HepG2 (cell line): ENCODE measurements around the gene ZNF524. TPM values are rescaled to one million over a fixed set of nuclear protein-coding genes. Genes with fewer than 3 reads are reported as not detected.

Experiments
- FOXA3 ChIP-seq: IDR thresholded peaks from 2 replicates; pipeline ENCODE4 v1.6.1; 2016; ENCODE audit warnings: missing genetic modification reagents, missing compliant biosample characterization
- GABPB1 ChIP-seq: IDR thresholded peaks from 2 replicates; pipeline ENCODE4 v1.6.1; 2016; ENCODE audit warnings: mild to moderate bottlenecking, missing genetic modification reagents, moderate library complexity, missing compliant biosample characterization
- GATAD1 ChIP-seq: IDR thresholded peaks from 2 replicates; pipeline ENCODE4 v1.6.1; 2016; ENCODE audit warnings: missing genetic modification reagents, missing compliant biosample characterization
- GTF3A ChIP-seq: sonication (generic); formaldehyde crosslinking; conservative IDR thresholded peaks from 2 replicates; pipeline ENCODE4 v1.4.0; 2020; ENCODE audit warnings: mild to moderate bottlenecking, missing genetic modification reagents
- HDAC2 ChIP-seq: sonication (generic); formaldehyde crosslinking; IDR thresholded peaks from 2 replicates; pipeline ENCODE4 v1.4.0; 2020; ENCODE audit warnings: missing genetic modification reagents
- REXO4 ChIP-seq: sonication (generic); formaldehyde crosslinking; IDR thresholded peaks from 2 replicates; pipeline ENCODE4 v1.8.0; 2022; ENCODE audit warnings: missing genetic modification reagents, mild to moderate bottlenecking, borderline replicate concordance
- RFX3 ChIP-seq: IDR thresholded peaks from 2 replicates; pipeline ENCODE4 v1.6.1; 2016; ENCODE audit warnings: missing biosample characterization, missing genetic modification reagents
- SIX4 ChIP-seq: sonication (generic); formaldehyde crosslinking; IDR thresholded peaks from 2 replicates; pipeline ENCODE4 v1.4.0; 2020; ENCODE audit warnings: missing genetic modification reagents
- SP4 ChIP-seq: sonication (generic); formaldehyde crosslinking; IDR thresholded peaks from 2 replicates; pipeline ENCODE4 v1.8.1; 2023; ENCODE audit warnings: mild to moderate bottlenecking, missing genetic modification reagents
- ZMYM4 ChIP-seq: sonication (generic); formaldehyde crosslinking; IDR thresholded peaks from 2 replicates; pipeline ENCODE4 v1.8.1; 2023; ENCODE audit warnings: mild to moderate bottlenecking, missing genetic modification reagents
- ZNF207 ChIP-seq: fragments of 450-650 bp; IDR thresholded peaks from 2 replicates; pipeline ENCODE4 v1.6.1; 2016; ENCODE audit warnings: antibody characterized with exemption, borderline replicate concordance
- ZNF234 ChIP-seq: sonication (generic); formaldehyde crosslinking; conservative IDR thresholded peaks from 2 replicates; pipeline ENCODE4 v1.5.1; 2020; ENCODE audit warnings: mild to moderate bottlenecking, missing genetic modification reagents
- ZNF724P ChIP-seq: sonication (generic); formaldehyde crosslinking; IDR thresholded peaks from 2 replicates; pipeline ENCODE4 v1.8.0; 2022; ENCODE audit warnings: missing genetic modification reagents, borderline replicate concordance
- ZNF746 ChIP-seq: sonication (generic); formaldehyde crosslinking; IDR thresholded peaks from 2 replicates; pipeline ENCODE4 v1.8.0; 2022; ENCODE audit warnings: mild to moderate bottlenecking, missing genetic modification reagents
- ZNF788 ChIP-seq: sonication (generic); formaldehyde crosslinking; IDR thresholded peaks from 2 replicates; pipeline ENCODE4 v1.5.0; 2020; ENCODE audit warnings: mild to moderate bottlenecking, missing genetic modification reagents, borderline replicate concordance
- polyA plus RNA-seq, 8 experiments: library from polyadenylated mRNA; depleted of rRNA in 3 of 8; stranded (reverse) in 7 of 8; unstranded in 1 of 8; fragments of >200 nt; fragmentation: Illumina TruSeq in 4 of 8; extraction: Trizol in 4 of 8; gene quantifications; 2 replicates each; pipeline versions ENCODE4 v1.2.1 to v1.2.3, GENCODE V29; 2011 to 2016; ENCODE audit warnings: low read depth in 4 of 8, missing spikeins in 1 of 8, mixed read lengths in 1 of 8; ENCODE audit not compliant: insufficient read depth in 1 of 8
- total RNA-seq, 5 experiments: library from RNA; depleted of rRNA; stranded (reverse); fragments of >200 nt; fragmentation: Illumina TruSeq; extraction: Trizol; gene quantifications; 2 replicates each; pipeline ENCODE4 v1.2.3, GENCODE V29; 2016; ENCODE audit warnings: low read depth in 1 of 5
- TF ChIP-seq, protein P1 (sequence below): sonication (generic); formaldehyde crosslinking; IDR thresholded peaks from 2 replicates; pipeline ENCODE4 v1.4.0; 2020; ENCODE audit warnings: mild to moderate bottlenecking, missing genetic modification reagents, borderline replicate concordance
- TF ChIP-seq, protein P2 (sequence below): sonication (generic); formaldehyde crosslinking; IDR thresholded peaks from 2 replicates; pipeline ENCODE4 v1.4.0; 2020; ENCODE audit warnings: low read depth, mild to moderate bottlenecking, missing genetic modification reagents
- TF ChIP-seq, protein P3 (sequence below): sonication (generic); formaldehyde crosslinking; IDR thresholded peaks from 2 replicates; pipeline ENCODE4 v1.4.0; 2020; ENCODE audit warnings: missing genetic modification reagents
- TF ChIP-seq, protein P4 (sequence below), 2 experiments: sonication (generic) in 1 of 2; formaldehyde crosslinking in 1 of 2; IDR thresholded peaks; 2 replicates each; pipeline versions ENCODE4 v1.5.1 to v1.6.1; 2011 to 2020; ENCODE audit warnings: borderline replicate concordance in 1 of 2, low read depth in 1 of 2, low read length in 1 of 2, mild to moderate bottlenecking in 1 of 2, missing genetic modification reagents in 1 of 2, moderate library complexity in 1 of 2

Gene ZNF524
- total and polyA plus RNA-seq, 2 of the 13 experiments (the other 11 are each of a cell fraction or from before 2014, with no cell fraction given) = 3.2 to 4.6 TPM

DNA sequence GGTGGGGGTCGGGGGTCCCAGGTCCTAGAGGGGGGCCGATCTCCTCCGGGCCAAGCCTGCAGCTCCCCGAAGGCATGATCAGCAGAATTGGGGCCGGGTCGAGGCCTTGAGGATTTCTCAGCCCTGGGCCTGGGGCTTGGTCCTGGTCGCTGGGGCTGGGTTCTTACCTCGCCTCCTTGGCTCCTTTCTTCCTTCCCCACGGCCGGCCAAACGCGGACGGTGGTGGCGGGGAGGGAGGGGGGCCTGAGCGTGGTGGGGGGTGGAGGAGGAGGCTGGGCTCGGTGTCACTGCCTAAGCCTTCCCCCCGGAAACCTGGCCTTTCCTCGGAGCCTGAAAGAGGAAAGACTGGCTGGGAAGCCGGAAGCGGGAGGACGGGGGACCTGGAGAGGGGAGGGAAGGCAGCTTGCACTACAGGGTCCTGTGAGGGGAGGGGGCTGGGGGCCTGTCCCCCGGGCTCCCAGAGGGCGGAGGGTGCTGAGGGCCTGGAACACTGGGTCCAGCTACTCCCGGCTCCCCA, 19.4 kb upstream of the ZNF524 start, which contains the start of gene ZNF579 (continued):
- TF ChIP-seq REXO4 (CRISPR knock-in tag) (no peak), ZMYM4 (CRISPR knock-in tag) (peak; percentile 13; the same call in 1 of the 2 replicates), GTF3A (CRISPR knock-in tag) (0 out of 2 replicates have a peak, but pooled peaks have one; percentile 42), ZNF234 (no peak), GABPB1 (CRISPR knock-in tag) (peak; percentile 94), FOXA3 (CRISPR knock-in tag) (0 out of 2 replicates have a peak, but pooled peaks have one; percentile 18), ZNF788 (CRISPR knock-in tag) (0 out of 2 replicates have a peak, but pooled peaks have one; percentile 43), RFX3 (CRISPR knock-in tag) (no peak), ZNF207 (no peak), SP4 (CRISPR knock-in tag) (peak; percentile 37), ZNF724P (no peak), SIX4 (CRISPR knock-in tag) (no peak), ZNF746 (CRISPR knock-in tag) (peak; percentile 70), GATAD1 (CRISPR knock-in tag) (peak; percentile 90), HDAC2 (CRISPR knock-in tag) (peak; percentile 66; the same call in 1 of the 2 replicates)
- TF ChIP-seq, protein P1, sequence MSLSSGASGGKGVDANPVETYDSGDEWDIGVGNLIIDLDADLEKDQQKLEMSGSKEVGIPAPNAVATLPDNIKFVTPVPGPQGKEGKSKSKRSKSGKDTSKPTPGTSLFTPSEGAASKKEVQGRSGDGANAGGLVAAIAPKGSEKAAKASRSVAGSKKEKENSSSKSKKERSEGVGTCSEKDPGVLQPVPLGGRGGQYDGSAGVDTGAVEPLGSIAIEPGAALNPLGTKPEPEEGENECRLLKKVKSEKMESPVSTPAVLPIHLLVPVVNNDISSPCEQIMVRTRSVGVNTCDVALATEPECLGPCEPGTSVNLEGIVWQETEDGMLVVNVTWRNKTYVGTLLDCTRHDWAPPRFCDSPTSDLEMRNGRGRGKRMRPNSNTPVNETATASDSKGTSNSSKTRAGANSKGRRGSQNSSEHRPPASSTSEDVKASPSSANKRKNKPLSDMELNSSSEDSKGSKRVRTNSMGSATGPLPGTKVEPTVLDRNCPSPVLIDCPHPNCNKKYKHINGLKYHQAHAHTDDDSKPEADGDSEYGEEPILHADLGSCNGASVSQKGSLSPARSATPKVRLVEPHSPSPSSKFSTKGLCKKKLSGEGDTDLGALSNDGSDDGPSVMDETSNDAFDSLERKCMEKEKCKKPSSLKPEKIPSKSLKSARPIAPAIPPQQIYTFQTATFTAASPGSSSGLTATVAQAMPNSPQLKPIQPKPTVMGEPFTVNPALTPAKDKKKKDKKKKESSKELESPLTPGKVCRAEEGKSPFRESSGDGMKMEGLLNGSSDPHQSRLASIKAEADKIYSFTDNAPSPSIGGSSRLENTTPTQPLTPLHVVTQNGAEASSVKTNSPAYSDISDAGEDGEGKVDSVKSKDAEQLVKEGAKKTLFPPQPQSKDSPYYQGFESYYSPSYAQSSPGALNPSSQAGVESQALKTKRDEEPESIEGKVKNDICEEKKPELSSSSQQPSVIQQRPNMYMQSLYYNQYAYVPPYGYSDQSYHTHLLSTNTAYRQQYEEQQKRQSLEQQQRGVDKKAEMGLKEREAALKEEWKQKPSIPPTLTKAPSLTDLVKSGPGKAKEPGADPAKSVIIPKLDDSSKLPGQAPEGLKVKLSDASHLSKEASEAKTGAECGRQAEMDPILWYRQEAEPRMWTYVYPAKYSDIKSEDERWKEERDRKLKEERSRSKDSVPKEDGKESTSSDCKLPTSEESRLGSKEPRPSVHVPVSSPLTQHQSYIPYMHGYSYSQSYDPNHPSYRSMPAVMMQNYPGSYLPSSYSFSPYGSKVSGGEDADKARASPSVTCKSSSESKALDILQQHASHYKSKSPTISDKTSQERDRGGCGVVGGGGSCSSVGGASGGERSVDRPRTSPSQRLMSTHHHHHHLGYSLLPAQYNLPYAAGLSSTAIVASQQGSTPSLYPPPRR (CRISPR knock-in tag) = 0 out of 2 replicates have a peak, but pooled peaks have one; percentile 44
- TF ChIP-seq, protein P2, sequence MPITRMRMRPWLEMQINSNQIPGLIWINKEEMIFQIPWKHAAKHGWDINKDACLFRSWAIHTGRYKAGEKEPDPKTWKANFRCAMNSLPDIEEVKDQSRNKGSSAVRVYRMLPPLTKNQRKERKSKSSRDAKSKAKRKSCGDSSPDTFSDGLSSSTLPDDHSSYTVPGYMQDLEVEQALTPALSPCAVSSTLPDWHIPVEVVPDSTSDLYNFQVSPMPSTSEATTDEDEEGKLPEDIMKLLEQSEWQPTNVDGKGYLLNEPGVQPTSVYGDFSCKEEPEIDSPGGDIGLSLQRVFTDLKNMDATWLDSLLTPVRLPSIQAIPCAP (CRISPR knock-in tag) = no peak
- TF ChIP-seq, protein P3, sequence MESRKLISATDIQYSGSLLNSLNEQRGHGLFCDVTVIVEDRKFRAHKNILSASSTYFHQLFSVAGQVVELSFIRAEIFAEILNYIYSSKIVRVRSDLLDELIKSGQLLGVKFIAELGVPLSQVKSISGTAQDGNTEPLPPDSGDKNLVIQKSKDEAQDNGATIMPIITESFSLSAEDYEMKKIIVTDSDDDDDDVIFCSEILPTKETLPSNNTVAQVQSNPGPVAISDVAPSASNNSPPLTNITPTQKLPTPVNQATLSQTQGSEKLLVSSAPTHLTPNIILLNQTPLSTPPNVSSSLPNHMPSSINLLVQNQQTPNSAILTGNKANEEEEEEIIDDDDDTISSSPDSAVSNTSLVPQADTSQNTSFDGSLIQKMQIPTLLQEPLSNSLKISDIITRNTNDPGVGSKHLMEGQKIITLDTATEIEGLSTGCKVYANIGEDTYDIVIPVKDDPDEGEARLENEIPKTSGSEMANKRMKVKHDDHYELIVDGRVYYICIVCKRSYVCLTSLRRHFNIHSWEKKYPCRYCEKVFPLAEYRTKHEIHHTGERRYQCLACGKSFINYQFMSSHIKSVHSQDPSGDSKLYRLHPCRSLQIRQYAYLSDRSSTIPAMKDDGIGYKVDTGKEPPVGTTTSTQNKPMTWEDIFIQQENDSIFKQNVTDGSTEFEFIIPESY (CRISPR knock-in tag) = 0 out of 2 replicates have a peak, but pooled peaks have one; percentile 7
- TF ChIP-seq, protein P4, sequence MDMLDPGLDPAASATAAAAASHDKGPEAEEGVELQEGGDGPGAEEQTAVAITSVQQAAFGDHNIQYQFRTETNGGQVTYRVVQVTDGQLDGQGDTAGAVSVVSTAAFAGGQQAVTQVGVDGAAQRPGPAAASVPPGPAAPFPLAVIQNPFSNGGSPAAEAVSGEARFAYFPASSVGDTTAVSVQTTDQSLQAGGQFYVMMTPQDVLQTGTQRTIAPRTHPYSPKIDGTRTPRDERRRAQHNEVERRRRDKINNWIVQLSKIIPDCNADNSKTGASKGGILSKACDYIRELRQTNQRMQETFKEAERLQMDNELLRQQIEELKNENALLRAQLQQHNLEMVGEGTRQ (IDR thresholded peaks at IDR 0.05; ENCODE audit: low read depth, low read length) = no peak
- TF ChIP-seq, protein P4 (CRISPR knock-in tag; IDR thresholded peaks at IDR 0.05; ENCODE audit: borderline replicate concordance) = no peak
